GM18526 (cell line): ENCODE measurements around the gene IGFBP5.

Experiments used
- POLR2A ChIP-seq: IDR thresholded peaks from 3 replicates; pipeline ENCODE4 v1.6.1; 2011; ENCODE audit not compliant: insufficient read length; ENCODE audit errors: extremely low read depth

IGFBP5 gene

GRCh38 chr2:216695401-216695821, at the start of gene IGFBP5:
IGFBP5 (minus strand) TSS chr2:216695549; CDS start chr2:216694775, 774 bp downstream.
- TF ChIP-seq POLR2A, result no peak

GRCh38 chr2:216743781-216744180, 48.4 kb upstream of the IGFBP5 start:
- no peak for TF ChIP-seq POLR2A

- TF ChIP-seq POLR2A, result no peak
Observed at GRCh38 chr2:216742411-216742810, 47.1 kb upstream of the IGFBP5 start.

- no peak for TF ChIP-seq POLR2A
Observed at GRCh38 chr2:216741223-216741593, 45.9 kb upstream of the IGFBP5 start.

- TF ChIP-seq POLR2A, result no peak
Observed at GRCh38 chr2:216740557-216741222, 45.3 kb upstream of the IGFBP5 start.

GRCh38 chr2:216739035-216739434, 43.7 kb upstream of the IGFBP5 start:
- TF ChIP-seq POLR2A, result no peak

- no peak for TF ChIP-seq POLR2A
Observed at GRCh38 chr2:216737676-216738075, 42.3 kb upstream of the IGFBP5 start.

- TF ChIP-seq POLR2A, result no peak
Observed at GRCh38 chr2:216736326-216736725, 41.0 kb upstream of the IGFBP5 start.

GRCh38 chr2:216735668-216736067, 40.3 kb upstream of the IGFBP5 start:
- no peak for TF ChIP-seq POLR2A

- TF ChIP-seq POLR2A, result no peak
Observed at GRCh38 chr2:216735086-216735485, 39.7 kb upstream of the IGFBP5 start.

GRCh38 chr2:216733046-216733445, 37.7 kb upstream of the IGFBP5 start:
- no peak for TF ChIP-seq POLR2A

GRCh38 chr2:216732334-216732733, 37.0 kb upstream of the IGFBP5 start:
- TF ChIP-seq POLR2A, result no peak

GRCh38 chr2:216731465-216731864, 36.1 kb upstream of the IGFBP5 start:
- TF ChIP-seq POLR2A, result no peak

GRCh38 chr2:216730871-216731270, 35.5 kb upstream of the IGFBP5 start:
- TF ChIP-seq POLR2A, result no peak

GRCh38 chr2:216727346-216728122, 32.2 kb upstream of the IGFBP5 start:
- no peak for TF ChIP-seq POLR2A

GRCh38 chr2:216724190-216724589, 28.8 kb upstream of the IGFBP5 start:
- no peak for TF ChIP-seq POLR2A
